Activated CD4-positive, alpha-beta T cell treated with anti-CD3 and anti-CD28 coated beads, Interleukin-2, Interleukin-4, amounts not matched to agents 100 ng/mL and 50 ng/mL, durations not matched to agents 16 hours and 8 hours (primary cell): ENCODE results near the gene PCBP4.

ENCODE experiments used
- DNase-seq: peaks from one replicate; pipeline ENCODE4 v3.0.0-alpha.2; 2020; ENCODE audit warnings: low spot score

Gene PCBP4

GRCh38 chr3:51955175-51955892 is 11.9 kb downstream of the PCBP4 start, which contains the start of gene GPR62:
Gene GPR62, plus strand, starts transcription at chr3:51955381. Its CDS starts 272 bp downstream, at chr3:51955653.
- no peak for DNase-seq

GRCh38 chr3:51954713-51955112 is 12.5 kb downstream of the PCBP4 start:
- no peak for DNase-seq

GRCh38 chr3:51954105-51954504 is 13.1 kb downstream of the PCBP4 start:
- DNase-seq: no peak

GRCh38 chr3:51953445-51953844 is 13.8 kb downstream of the PCBP4 start:
- no peak for DNase-seq

- DNase-seq: no peak
Observed at GRCh38 chr3:51950899-51951298, 16.4 kb downstream of the PCBP4 start.

GRCh38 chr3:51949121-51949520 is 18.1 kb downstream of the PCBP4 start:
- DNase-seq: no peak

GRCh38 chr3:51948016-51948580 is 19.2 kb downstream of the PCBP4 start:
- DNase-seq: no peak

GRCh38 chr3:51947215-51947900 is 19.9 kb downstream of the PCBP4 start:
- DNase-seq: no peak

GRCh38 chr3:51946796-51947195 is 20.5 kb downstream of the PCBP4 start:
- DNase-seq: no peak

- no peak for DNase-seq
Observed at GRCh38 chr3:51945926-51946705, 21.1 kb downstream of the PCBP4 start.

- DNase-seq: no peak
Observed at GRCh38 chr3:51945031-51945840, 22.0 kb downstream of the PCBP4 start.

GRCh38 chr3:51944451-51945021 is 22.7 kb downstream of the PCBP4 start:
- no peak for DNase-seq

- DNase-seq: no peak
Observed at GRCh38 chr3:51943451-51944391, 23.5 kb downstream of the PCBP4 start.

- DNase-seq: peak; percentile 59
Observed at GRCh38 chr3:51942603-51943450, 24.4 kb downstream of the PCBP4 start.

GRCh38 chr3:51941798-51942602 is 25.3 kb downstream of the PCBP4 start, which contains the start of the genes PARP3 and RRP9:
Gene PARP3, plus strand, starts transcription at chr3:51942363. Its CDS starts 993 bp downstream, at chr3:51943356.
Gene RRP9, minus strand, starts transcription at chr3:51941904. Its CDS starts 37 bp downstream, at chr3:51941867.
- DNase-seq: peak; percentile 100

- DNase-seq: no peak
Observed at GRCh38 chr3:51941463-51941797, 25.8 kb downstream of the PCBP4 start.

GRCh38 chr3:51940648-51941462 is 26.4 kb downstream of the PCBP4 start:
- DNase-seq: no peak
